SU-DHL-6 (cell line): ENCODE measurements around the gene HPS4.

ENCODE experiments used
- H2AFZ ChIP-seq: fragments of 200-600 bp; sonication (generic); 2 replicates; pipeline ENCODE4 v1.6.1; 2014; ENCODE audit warnings: low read depth, mild to moderate bottlenecking, moderate library complexity, mixed read lengths, antibody characterized with exemption, low read length; ENCODE audit not compliant: severe bottlenecking
- H3F3A ChIP-seq: fragments of 200-600 bp; shearing (Covaris generic); 2 replicates; pipeline ENCODE4 v1.6.0; 2016; ENCODE audit warnings: antibody characterized with exemption, mild to moderate bottlenecking; ENCODE audit not compliant: insufficient read depth
- H3K27ac ChIP-seq: fragments of 200-600 bp; sonication (generic); 2 replicates; pipeline ENCODE4 v1.5.1; 2016; ENCODE audit warnings: low read depth, mild to moderate bottlenecking, low read length, moderate library complexity, mixed read lengths
- H3K27me3 ChIP-seq: fragments of 200-600 bp; sonication (generic), shearing (Covaris generic); 2 replicates; pipeline ENCODE4 v1.6.0; 2014; ENCODE audit warnings: mild to moderate bottlenecking, low read length
- H3K36me3 ChIP-seq: fragments of 200-600 bp; sonication (generic); 2 replicates; pipeline ENCODE4 v1.6.1; 2014; ENCODE audit warnings: mild to moderate bottlenecking, low read length, mixed read lengths
- H3K4me2 ChIP-seq: fragments of 300-600, 200-600 bp; shearing (Covaris generic), sonication (generic); 2 replicates; pipeline ENCODE4 v1.6.0; 2014; ENCODE audit warnings: low read length, low read depth, mild to moderate bottlenecking; ENCODE audit not compliant: poor library complexity, severe bottlenecking
- H3K4me3 ChIP-seq: fragments of 200-600 bp; sonication (generic); 2 replicates; pipeline ENCODE4 v1.5.1; 2014; ENCODE audit warnings: antibody characterized with exemption, low read length, mild to moderate bottlenecking, mixed read lengths; ENCODE audit not compliant: insufficient read depth, poor library complexity, severe bottlenecking
- H3K79me2 ChIP-seq: fragments of 200-600 bp; sonication (generic); 2 replicates; pipeline ENCODE4 v1.6.1; 2014; ENCODE audit warnings: mild to moderate bottlenecking, low read length, moderate library complexity; ENCODE audit not compliant: insufficient read depth
- H3K9ac ChIP-seq: fragments of 200-600 bp; sonication (generic); 2 replicates; pipeline ENCODE4 v1.7.0; 2014; ENCODE audit warnings: mild to moderate bottlenecking, low read length
- H3K9me2 ChIP-seq: fragments of 200-600 bp; sonication (generic); replicated peaks from 2 replicates; pipeline ENCODE4 v1.6.1; 2014; ENCODE audit warnings: low read length; ENCODE audit not compliant: insufficient read depth
- H3K9me3 ChIP-seq: fragments of 200-600 bp; sonication (generic); 2 replicates; pipeline ENCODE4 v1.6.1; 2014; ENCODE audit warnings: low read length, mixed read lengths; ENCODE audit not compliant: insufficient read depth
- H4K20me1 ChIP-seq: fragments of 200-600 bp; sonication (generic); 2 replicates; pipeline ENCODE4 v1.6.1; 2014; ENCODE audit warnings: low read depth, mild to moderate bottlenecking, antibody characterized with exemption, low read length, moderate library complexity, mixed read lengths
- EZH2phosphoT487 ChIP-seq: fragments of 200-600 bp; sonication (generic), shearing (Covaris generic); conservative IDR thresholded peaks from 2 replicates; pipeline ENCODE4 v1.6.1; 2018; ENCODE audit warnings: mild to moderate bottlenecking, antibody characterized with exemption, low read length, moderate library complexity, mixed read lengths
- TF ChIP-seq, protein P1 (sequence below): fragments of 200-600 bp; sonication (generic); IDR thresholded peaks from one replicate; pipeline ENCODE4 v1.5.1; 2017; ENCODE audit warnings: antibody characterized with exemption, mild to moderate bottlenecking, low read length, moderate library complexity; ENCODE audit not compliant: insufficient read depth, poor library complexity, severe bottlenecking

The HPS4 gene

DNA sequence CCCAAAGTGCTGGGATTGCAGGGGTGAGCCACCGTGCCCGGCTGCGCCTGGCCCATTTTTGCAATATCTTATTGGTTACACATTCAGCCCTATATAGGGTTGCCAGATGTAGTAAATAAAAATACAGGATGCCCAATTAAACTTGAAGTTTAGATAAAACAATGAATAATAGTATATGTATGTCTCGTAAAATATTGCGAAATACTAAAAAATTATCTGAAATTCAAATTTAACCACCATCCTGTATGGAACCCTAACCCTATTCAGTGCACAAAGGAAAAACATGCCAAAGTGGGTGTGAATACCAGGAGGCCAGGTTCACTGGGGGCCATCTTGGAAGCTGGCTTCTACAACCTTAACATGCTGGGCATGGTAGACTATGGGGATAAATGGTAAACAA, 33.8 kb upstream of the HPS4 start:
- Histone ChIP-seq H3K9me3 (no peaks in the 10 kb centered on the region), H3F3A (no peaks in the 10 kb centered on the region), H3K36me3 (no peaks in the 10 kb centered on the region), H3K9me2 (no peaks in the 10 kb centered on the region), H3K27me3 (no peaks in the 10 kb centered on the region), H4K20me1 (no peaks in the 10 kb centered on the region), H3K27ac (no peak overlapping the region), H3K4me3 (no peak overlapping the region), H2AFZ (no peak overlapping the region), H3K9ac (no peak overlapping the region), H3K4me2 (no peak overlapping the region), H3K79me2 (no peaks in the 10 kb centered on the region; the same call in 1 of the 2 replicates)
- TF ChIP-seq EZH2phosphoT487: no peak
- TF ChIP-seq, protein P1, sequence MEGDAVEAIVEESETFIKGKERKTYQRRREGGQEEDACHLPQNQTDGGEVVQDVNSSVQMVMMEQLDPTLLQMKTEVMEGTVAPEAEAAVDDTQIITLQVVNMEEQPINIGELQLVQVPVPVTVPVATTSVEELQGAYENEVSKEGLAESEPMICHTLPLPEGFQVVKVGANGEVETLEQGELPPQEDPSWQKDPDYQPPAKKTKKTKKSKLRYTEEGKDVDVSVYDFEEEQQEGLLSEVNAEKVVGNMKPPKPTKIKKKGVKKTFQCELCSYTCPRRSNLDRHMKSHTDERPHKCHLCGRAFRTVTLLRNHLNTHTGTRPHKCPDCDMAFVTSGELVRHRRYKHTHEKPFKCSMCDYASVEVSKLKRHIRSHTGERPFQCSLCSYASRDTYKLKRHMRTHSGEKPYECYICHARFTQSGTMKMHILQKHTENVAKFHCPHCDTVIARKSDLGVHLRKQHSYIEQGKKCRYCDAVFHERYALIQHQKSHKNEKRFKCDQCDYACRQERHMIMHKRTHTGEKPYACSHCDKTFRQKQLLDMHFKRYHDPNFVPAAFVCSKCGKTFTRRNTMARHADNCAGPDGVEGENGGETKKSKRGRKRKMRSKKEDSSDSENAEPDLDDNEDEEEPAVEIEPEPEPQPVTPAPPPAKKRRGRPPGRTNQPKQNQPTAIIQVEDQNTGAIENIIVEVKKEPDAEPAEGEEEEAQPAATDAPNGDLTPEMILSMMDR: no peak

GRCh38 chr22:26516503-26516902, 32.9 kb upstream of the HPS4 start:
- Histone ChIP-seq H4K20me1 (no peaks in the 10 kb centered on the region), H2AFZ (no peak overlapping the region), H3K9ac (no peak overlapping the region), H3K4me3 (no peak overlapping the region), H3K9me2 (no peaks in the 10 kb centered on the region), H3K27me3 (no peaks in the 10 kb centered on the region), H3F3A (no peaks in the 10 kb centered on the region), H3K4me2 (no peak overlapping the region), H3K27ac (no peak overlapping the region), H3K9me3 (no peaks in the 10 kb centered on the region), H3K36me3 (no peaks in the 10 kb centered on the region), H3K79me2 (peaks cover 9% of the 10 kb centered on the region)
- TF ChIP-seq EZH2phosphoT487: no peak
- TF ChIP-seq, protein P1: no peak

- Histone ChIP-seq H4K20me1 (no peaks in the 10 kb centered on the region), H3K9ac (no peak overlapping the region), H3K4me2 (no peak overlapping the region), H3F3A (no peaks in the 10 kb centered on the region), H3K79me2 (peaks cover 15% of the 10 kb centered on the region), H3K4me3 (no peak overlapping the region), H3K27ac (no peak overlapping the region), H2AFZ (no peak overlapping the region), H3K36me3 (no peaks in the 10 kb centered on the region), H3K27me3 (no peaks in the 10 kb centered on the region), H3K9me3 (no peaks in the 10 kb centered on the region), H3K9me2 (no peaks in the 10 kb centered on the region)
- TF ChIP-seq, protein P1: no peak
- TF ChIP-seq EZH2phosphoT487: no peak
Observed at GRCh38 chr22:26515931-26516330, 32.3 kb upstream of the HPS4 start.
